Mesothelial cell of epicardium (in vitro differentiated cells): ENCODE measurements around the gene CA5A. TPM values are rescaled to one million over a fixed set of nuclear protein-coding genes. Genes with fewer than 3 reads are reported as not detected.
"Not testable (repeated sequence)": the region's sequence is repeated elsewhere in the genome, so short reads cannot be mapped to it uniquely, and the experiment has no call there.

Experiments
- DNase-seq, 2 experiments: peaks; one replicate each; pipeline ENCODE4 v3.0.0; 2021; ENCODE audit warnings: low spot score in 2 of 2; ENCODE audit not compliant: unreplicated experiment in 2 of 2
- H3K27ac Mint-ChIP-seq: 2 replicates; pipeline ENCODE4 v1.8.0; 2021; ENCODE audit warnings: mixed read lengths
- H3K27me3 Mint-ChIP-seq: 2 replicates; pipeline ENCODE4 v1.8.0; 2021; ENCODE audit warnings: low read depth, mixed read lengths
- H3K36me3 Mint-ChIP-seq: 2 replicates; pipeline ENCODE4 v1.8.0; 2021; ENCODE audit warnings: mixed read lengths
- H3K4me1 Mint-ChIP-seq: 2 replicates; pipeline ENCODE4 v1.8.0; 2021; ENCODE audit warnings: mixed read lengths
- H3K4me3 Mint-ChIP-seq: 2 replicates; pipeline ENCODE4 v1.8.0; 2021; ENCODE audit warnings: mild to moderate bottlenecking, moderate library complexity, mixed read lengths
- H3K9me3 Mint-ChIP-seq: 2 replicates; pipeline ENCODE4 v1.8.0; 2021; ENCODE audit warnings: mixed read lengths
- total RNA-seq: library from RNA; stranded (reverse); gene quantifications from 3 replicates; pipeline ENCODE4 v1.2.1, GENCODE V29; 2021
- TF ChIP-seq, protein P1 (sequence below): fragments of 200-600 bp; sonication (generic); IDR thresholded peaks from one replicate; pipeline ENCODE4 v1.5.0; 2021; ENCODE audit warnings: antibody characterized with exemption; ENCODE audit not compliant: unreplicated experiment

The CA5A gene
- total RNA-seq, 1 donor from 2014 or later: not detected

GRCh38 chr16:87864331-87864989, 71.9 kb downstream of the CA5A start:
- H3K4me1 Mint-ChIP-seq: peaks cover 52% of the 10 kb centered on the region
- H3K36me3 Mint-ChIP-seq: peaks cover 3% of the 10 kb centered on the region
- H3K27ac Mint-ChIP-seq: peak overlapping the region; percentile 12
- H3K4me3 Mint-ChIP-seq: no peak overlapping the region
- peaks cover 21% of the 10 kb centered on the region for H3K27me3 Mint-ChIP-seq
- no peak for DNase-seq
- H3K9me3 Mint-ChIP-seq: no peaks in the 10 kb centered on the region
- TF ChIP-seq, protein P1, sequence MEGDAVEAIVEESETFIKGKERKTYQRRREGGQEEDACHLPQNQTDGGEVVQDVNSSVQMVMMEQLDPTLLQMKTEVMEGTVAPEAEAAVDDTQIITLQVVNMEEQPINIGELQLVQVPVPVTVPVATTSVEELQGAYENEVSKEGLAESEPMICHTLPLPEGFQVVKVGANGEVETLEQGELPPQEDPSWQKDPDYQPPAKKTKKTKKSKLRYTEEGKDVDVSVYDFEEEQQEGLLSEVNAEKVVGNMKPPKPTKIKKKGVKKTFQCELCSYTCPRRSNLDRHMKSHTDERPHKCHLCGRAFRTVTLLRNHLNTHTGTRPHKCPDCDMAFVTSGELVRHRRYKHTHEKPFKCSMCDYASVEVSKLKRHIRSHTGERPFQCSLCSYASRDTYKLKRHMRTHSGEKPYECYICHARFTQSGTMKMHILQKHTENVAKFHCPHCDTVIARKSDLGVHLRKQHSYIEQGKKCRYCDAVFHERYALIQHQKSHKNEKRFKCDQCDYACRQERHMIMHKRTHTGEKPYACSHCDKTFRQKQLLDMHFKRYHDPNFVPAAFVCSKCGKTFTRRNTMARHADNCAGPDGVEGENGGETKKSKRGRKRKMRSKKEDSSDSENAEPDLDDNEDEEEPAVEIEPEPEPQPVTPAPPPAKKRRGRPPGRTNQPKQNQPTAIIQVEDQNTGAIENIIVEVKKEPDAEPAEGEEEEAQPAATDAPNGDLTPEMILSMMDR: no peak

GRCh38 chr16:87863327-87863635, 73.0 kb downstream of the CA5A start:
- peaks cover 49% of the 10 kb centered on the region for H3K4me1 Mint-ChIP-seq
- H3K27ac Mint-ChIP-seq: peak overlapping the region; percentile 47
- H3K9me3 Mint-ChIP-seq, DNase-seq, H3K4me3 Mint-ChIP-seq, H3K36me3 Mint-ChIP-seq: not testable (repeated sequence)
- H3K27me3 Mint-ChIP-seq: peaks cover 14% of the 10 kb centered on the region

DNA sequence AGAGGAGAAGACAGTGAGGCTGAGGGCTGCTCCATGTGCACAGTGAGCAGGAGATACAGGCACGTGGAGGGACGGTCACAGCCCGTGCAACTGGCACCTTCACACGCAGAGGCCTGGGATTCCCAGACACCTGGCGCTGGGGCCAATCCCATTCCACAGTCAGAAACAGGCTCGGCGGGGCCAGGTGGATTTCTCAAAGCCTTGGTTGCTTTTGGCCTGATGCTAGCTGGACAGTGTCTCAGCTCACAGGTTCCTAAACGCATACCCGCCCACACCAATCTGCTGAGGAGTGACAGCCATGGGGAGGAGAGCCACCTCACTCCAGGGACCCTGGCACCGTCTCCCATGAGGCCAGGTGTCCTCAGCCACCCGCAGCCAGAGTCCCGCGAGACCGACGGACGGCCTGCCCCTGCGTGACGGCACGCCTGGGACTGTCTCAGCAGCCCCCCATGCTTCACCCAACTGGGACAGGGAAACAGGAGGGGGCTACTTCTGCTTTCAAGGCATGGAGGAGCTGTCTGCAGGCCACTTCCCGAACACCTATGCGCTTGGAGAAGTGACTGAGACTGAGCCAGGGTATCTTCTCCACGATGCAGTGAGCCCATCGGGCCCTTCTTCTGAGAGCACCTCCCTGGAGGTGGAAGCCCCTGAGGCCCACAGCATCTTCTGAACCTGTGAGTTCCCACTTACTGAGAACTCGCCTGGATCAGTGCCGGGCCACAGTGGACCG, 73.6 kb downstream of the CA5A start:
- Mint-ChIP-seq H3K27me3 (peaks cover 11% of the 10 kb centered on the region), H3K27ac (peak overlapping the region; percentile 16), H3K4me1 (peaks cover 46% of the 10 kb centered on the region)
- not testable (repeated sequence) for DNase-seq, H3K9me3 Mint-ChIP-seq, H3K36me3 Mint-ChIP-seq, H3K4me3 Mint-ChIP-seq

DNA sequence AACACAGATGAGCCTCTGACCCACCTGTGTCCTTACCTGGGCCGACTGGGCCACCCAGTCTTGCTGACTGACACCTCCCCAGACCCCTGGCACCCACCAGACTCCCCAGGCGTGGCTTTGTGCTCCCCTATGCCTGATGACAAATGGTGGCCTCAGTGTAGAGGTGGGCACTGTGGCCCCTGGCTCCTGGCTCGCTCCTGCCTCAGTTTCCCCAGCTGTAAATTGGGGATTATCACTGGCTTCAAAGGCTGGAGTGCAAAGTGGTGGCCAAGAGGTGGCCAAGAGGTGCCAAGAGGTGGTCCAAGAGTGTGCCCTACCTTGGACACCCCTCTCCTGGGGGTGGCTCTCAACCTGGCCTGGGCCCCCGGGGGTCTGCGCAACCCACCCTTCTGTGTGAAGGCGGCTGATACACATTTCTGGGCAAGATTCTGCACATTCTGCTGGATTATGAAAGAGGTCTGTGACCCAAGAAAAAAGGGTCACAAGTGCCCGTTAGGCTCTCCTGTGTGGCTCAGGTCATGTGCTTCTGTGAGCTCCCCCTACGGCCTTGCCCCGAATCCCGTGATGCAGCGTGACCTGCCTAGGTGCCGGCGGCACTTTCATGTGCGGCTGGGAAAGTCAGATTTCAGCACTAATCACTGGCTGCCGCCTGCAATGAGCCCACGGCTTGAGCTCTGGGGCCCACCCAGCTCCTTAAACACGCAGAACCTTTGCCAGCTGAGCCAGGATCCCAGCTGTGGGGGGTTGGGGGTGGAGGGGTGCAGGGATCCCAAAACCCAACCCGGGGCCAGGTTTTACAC, 74.8 kb downstream of the CA5A start:
- not testable (repeated sequence) for H3K9me3 Mint-ChIP-seq, H3K27me3 Mint-ChIP-seq, DNase-seq, H3K4me3 Mint-ChIP-seq, H3K27ac Mint-ChIP-seq, H3K36me3 Mint-ChIP-seq
- H3K4me1 Mint-ChIP-seq: peaks cover 41% of the 10 kb centered on the region

DNA sequence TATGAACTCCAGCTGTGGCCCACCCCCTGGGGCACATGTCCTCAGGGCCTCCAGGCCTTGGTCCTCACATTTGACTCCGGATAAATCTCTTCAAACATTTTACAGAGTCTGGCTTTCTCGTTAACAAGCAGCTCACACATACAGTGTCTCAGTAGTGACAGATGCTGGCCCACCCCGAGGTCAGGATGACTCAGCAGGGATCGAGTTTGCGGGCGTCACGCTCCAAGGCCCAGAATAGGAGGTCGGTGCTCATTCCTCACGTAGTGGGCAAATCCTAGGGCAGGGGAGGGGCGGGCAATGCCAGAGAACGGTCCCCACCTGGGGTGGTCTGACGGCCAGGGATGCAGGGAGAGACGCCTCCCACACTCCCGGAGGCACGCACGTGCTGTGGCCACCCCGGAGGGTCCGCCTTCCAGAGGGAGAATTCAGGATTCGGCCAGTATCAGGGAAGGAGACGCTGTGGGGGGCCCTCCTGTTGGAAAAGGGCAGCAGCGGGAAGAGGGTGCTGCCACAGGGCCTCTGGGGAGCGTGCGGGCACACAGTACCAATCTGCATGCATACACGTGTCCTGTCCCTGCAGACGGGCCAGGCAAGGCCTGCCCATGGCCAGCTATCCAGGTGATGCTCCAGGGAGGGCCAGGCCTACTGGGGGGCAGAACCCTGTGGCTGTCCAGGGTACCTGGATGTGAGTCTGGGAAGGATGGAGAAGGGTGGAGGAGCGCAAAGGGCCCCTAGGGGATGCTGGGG, 75.6 kb downstream of the CA5A start:
- H3K9me3 Mint-ChIP-seq: no peaks in the 10 kb centered on the region
- H3K4me3 Mint-ChIP-seq: no peak overlapping the region
- H3K36me3 Mint-ChIP-seq: peaks cover 3% of the 10 kb centered on the region
- no peaks in the 10 kb centered on the region for H3K27me3 Mint-ChIP-seq
- H3K4me1 Mint-ChIP-seq: peaks cover 42% of the 10 kb centered on the region
- H3K27ac Mint-ChIP-seq: peak overlapping the region; percentile 52
- TF ChIP-seq, protein P1: no peak
- DNase-seq: no peak

DNA sequence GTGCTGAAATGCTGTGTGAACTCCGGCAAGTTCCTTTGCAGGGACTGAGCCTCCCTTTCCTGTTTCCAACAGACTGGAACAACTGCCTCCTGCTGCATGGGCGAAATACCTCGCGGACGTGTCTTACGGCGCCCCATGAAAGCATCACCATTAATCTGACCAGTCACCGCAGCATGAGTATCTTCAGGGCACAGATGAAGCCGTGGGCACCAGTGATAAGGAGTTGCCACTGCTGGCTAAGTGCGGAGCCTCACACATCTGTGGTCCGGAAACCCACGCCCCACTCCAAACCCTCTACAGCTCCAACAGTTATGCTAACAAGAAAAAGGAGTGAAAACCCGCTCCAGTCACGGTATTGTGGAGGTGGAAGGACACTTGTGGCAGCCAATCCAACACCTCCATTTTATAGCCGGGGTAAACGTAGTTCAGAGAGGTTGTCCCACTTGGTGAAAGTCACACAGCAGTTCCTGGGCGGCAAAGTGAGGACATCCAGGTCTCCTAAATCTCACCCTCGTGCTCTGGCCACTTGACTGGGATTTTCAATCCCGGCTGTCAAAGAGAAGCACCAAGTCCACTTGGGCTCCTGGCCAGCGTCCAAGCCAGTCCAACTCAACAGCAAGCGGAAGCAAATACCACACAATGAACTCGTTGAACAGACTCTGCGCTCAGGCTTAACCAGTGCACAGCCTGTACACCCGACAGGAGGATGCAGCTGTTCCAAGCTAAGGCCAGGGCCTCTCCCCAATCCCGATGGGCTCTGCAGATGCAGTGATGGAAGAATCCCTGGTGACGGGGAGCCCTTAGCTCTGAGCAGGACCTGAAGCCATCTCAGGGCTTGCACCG, 78.0 kb downstream of the CA5A start:
- H3K36me3 Mint-ChIP-seq, H3K4me3 Mint-ChIP-seq, DNase-seq, H3K27ac Mint-ChIP-seq, H3K27me3 Mint-ChIP-seq, H3K9me3 Mint-ChIP-seq: not testable (repeated sequence)
- H3K4me1 Mint-ChIP-seq: peaks cover 46% of the 10 kb centered on the region

GRCh38 chr16:87856791-87857228, 79.5 kb downstream of the CA5A start:
- Mint-ChIP-seq H3K36me3 (peaks cover 1% of the 10 kb centered on the region), H3K27ac (peak overlapping the region; percentile 58), H3K4me1 (peaks cover 58% of the 10 kb centered on the region), H3K9me3 (no peaks in the 10 kb centered on the region), H3K4me3 (no peak overlapping the region), H3K27me3 (no peaks in the 10 kb centered on the region)
- TF ChIP-seq, protein P1: no peak
- DNase-seq: no peak
